Fibroblast of the aortic adventitia (primary cell): Measurements from ENCODE around the gene TEX52. TPM values are rescaled to one million over a fixed set of nuclear protein-coding genes. Genes with fewer than 3 reads are reported as not detected.

Experiments used
- DNase-seq: peaks from one replicate; pipeline ENCODE4 v3.0.0-alpha.2; 2010; ENCODE audit warnings: low read depth
- H3K4me3 ChIP-seq: 2 replicates; pipeline ENCODE4 v1.5.1; 2011; ENCODE audit warnings: low read depth, mild to moderate bottlenecking, control low read depth, low read length, moderate library complexity
- total RNA-seq: library from RNA; depleted of rRNA; stranded (reverse); fragments of >200 nt; gene quantifications from 2 replicates; pipeline ENCODE4 v1.2.3, GENCODE V29; 2012; ENCODE audit warnings: low replicate concordance
- TF ChIP-seq, protein P1 (sequence below): IDR thresholded peaks from 2 replicates; pipeline ENCODE4 v1.5.1; 2011; ENCODE audit warnings: mild to moderate bottlenecking, low read length, control low read depth, inconsistent platforms; ENCODE audit not compliant: insufficient read depth

TEX52 gene
- total RNA-seq, 1 donor = not detected

DNA sequence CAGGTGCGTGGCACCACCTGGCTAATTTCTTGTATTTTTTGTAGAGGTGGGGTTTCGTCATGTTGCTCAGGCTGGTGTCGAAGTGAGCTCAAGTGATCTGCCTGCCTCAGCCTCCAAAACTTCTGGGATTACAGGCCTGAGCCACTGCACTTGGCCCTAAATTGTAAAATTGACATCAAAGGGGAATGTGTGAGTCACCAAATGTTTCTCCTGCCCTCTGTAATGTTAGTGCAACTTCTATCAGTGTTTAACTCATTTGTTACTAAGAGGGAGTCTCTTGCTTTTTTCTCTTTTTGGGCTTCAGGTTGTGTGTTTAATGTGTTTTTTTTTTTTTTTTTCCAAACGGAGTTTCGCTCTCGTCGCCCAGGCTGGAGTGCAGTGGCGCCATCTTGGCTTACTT is 36.2 kb upstream of the TEX52 start:
- TF ChIP-seq, protein P1, sequence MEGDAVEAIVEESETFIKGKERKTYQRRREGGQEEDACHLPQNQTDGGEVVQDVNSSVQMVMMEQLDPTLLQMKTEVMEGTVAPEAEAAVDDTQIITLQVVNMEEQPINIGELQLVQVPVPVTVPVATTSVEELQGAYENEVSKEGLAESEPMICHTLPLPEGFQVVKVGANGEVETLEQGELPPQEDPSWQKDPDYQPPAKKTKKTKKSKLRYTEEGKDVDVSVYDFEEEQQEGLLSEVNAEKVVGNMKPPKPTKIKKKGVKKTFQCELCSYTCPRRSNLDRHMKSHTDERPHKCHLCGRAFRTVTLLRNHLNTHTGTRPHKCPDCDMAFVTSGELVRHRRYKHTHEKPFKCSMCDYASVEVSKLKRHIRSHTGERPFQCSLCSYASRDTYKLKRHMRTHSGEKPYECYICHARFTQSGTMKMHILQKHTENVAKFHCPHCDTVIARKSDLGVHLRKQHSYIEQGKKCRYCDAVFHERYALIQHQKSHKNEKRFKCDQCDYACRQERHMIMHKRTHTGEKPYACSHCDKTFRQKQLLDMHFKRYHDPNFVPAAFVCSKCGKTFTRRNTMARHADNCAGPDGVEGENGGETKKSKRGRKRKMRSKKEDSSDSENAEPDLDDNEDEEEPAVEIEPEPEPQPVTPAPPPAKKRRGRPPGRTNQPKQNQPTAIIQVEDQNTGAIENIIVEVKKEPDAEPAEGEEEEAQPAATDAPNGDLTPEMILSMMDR = no peak
- DNase-seq = peak; percentile 95
- H3K4me3 ChIP-seq = peak overlapping the region; percentile 31

DNA sequence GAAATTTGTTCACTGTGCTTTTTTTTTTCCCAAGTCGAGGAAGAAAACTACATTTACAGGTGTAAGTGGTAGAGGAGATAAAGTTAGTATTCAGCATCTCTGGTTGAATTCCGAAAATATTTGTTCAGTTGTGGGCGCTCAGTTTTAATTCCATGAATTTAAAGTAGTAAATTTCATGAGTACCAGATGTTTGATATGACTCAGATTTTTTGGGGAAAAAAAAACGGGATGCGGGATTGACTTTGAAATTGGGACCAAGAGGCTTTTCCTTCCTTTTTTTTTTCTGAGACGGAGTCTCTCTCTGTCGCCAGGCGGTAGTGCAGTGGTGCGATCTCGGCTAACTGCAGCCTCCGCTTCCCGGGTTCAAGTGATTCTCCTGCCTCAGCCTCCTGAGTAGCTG is 35.4 kb upstream of the TEX52 start:
- H3K4me3 ChIP-seq = peak overlapping the region; percentile 94
- DNase-seq = peak; percentile 55
- TF ChIP-seq, protein P1 = no peak

DNA sequence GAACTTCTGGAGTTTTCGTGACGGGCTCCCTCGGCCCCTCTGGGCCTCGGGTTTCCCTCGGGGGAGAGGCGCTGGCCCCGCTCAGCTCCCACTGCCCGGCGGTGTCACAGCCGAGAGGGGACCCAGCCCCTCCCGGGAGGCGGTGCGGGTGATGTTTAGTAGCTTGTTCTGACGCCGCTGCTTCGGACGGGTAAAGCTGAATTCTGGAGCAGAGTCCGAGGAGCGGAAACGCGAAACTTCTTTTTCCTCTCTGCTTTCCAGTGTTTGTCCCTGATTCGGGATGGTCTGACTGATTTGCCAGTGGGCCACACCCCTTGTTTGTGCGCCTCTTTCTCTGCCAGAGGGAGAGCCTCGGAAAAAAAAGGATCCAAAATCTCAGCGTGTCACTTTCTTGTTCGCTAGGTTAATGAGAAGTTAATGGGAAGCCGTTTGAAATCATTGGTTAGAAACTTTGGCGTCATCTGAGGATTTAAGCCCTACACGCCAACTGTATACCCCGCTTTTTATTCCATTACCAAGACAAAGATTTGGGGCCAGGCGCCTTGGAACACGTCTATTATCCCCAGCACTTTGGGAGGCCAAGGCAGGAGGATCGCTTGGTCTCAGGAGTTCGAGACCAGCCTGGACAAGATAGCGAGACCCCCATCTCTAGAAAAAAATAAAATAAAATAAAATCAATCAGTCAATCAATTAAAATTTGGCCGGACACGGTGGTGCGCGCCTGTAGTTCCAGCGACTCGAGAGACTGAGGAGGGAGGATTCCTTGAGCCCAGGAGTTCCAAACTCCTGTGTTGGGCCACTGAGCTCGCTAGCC is 34.6 kb upstream of the TEX52 start:
- TF ChIP-seq, protein P1 = no peak
- peak; percentile 76 for DNase-seq
- H3K4me3 ChIP-seq = peak overlapping the region; percentile 94

DNA sequence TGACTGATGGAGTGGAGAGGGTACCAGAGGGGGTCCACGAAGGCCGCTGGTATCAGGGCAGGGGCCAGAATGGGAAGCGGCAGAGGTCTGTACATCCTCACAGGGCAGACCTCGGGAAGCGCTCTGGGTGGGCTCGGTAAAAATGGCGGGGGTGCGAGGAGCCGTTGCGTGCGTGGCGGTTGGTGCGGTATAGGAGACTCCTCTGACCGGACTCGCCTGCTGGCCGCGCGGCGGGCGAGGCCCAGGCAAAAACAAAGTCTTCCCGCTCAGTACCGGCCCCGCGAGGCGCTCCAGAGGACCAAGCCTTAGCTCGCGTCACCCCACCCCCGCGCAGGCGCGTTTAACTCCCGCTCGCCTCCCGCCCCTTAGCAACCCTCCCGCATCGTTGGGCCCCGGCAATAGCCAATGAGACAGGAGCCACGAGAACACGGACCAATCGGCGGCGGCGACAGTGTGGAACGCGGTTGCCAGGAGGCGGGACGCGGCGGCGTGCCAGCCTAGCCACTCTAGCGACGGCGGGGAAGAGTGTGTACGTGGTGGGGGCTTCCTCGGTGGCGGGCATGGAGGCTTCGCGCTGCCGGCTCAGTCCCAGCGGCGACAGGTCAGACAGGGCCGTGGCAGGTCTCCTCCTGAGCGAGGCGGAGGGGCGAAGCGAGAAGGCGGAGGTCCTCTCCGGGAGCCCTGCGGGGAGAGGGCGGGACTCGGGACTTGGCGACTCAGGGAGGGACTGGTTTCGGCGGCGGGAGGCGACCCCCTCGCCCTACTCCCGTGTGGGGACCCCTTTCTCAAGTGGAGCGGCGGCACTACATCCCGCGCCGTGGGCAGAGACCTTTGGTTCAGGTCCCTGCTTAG is 33.8 kb upstream of the TEX52 start, which contains the start of gene TULP3:
TSS of gene TULP3 (plus strand) at position 504 of the 852 bp plus-strand sequence. CDS start at position 561, 57 bp downstream.
- TF ChIP-seq, protein P1 = peak; percentile 34
- H3K4me3 ChIP-seq = peak within 1 kb of the TSS; percentile 94
- DNase-seq = peak; percentile 97

DNA sequence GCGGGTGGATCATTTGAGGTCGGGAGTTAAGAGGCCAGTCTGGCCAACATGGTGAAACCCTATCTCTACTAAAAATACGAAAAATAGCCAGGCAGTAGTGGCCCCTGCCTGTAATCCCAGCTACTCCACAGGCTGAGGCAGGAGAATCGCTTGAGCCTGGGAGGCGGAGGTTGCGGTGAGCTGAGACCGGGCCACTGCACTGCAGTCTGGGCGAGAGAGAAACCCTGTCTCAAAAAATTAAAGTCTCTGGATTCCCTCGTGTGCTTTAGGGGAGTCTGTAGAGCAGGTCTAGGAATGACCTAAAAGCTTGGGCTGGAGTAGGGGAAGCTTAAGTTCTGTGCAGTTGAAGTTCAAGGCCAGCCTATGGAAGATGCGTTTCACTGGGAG is 33.2 kb upstream of the TEX52 start:
- peak overlapping the region; percentile 68 for H3K4me3 ChIP-seq
- TF ChIP-seq, protein P1 = no peak
- DNase-seq = no peak

DNA sequence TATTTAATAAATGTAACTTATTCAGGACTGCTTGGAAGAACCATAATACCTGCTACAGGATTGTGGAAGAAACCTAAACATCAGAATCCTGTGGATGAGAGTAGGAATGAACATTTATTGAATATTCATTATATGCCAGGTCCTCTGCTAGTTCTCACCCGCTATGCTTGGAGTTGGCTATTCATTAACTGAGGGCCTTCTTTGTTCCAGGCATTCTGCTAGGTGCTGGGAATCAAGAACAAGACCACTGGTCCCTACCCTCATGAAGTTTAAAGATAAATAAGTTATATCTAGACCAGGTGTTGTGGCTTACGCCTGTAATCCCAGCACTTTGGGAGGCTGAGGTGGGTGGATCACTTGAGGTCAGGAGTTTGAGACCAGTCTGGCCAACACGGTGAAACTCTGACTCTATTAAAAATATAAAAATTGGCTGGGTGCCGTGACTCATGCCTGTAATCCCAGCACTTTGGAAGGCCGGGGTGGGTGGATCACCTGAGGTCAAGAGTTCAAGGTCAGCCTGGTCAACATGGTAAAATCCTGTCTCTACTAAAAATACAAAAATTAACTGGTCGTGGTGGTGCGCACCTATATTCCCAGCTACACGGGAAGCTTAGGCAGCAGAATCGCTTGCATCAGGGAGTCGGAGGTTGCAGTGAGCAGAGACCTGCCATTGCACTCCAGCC is 30.1 kb upstream of the TEX52 start:
- no peak overlapping the region for H3K4me3 ChIP-seq
- DNase-seq = no peak
- TF ChIP-seq, protein P1 = no peak
